Measurements from ENCODE around the gene HSBP1L1.

Gene HSBP1L1

DNA sequence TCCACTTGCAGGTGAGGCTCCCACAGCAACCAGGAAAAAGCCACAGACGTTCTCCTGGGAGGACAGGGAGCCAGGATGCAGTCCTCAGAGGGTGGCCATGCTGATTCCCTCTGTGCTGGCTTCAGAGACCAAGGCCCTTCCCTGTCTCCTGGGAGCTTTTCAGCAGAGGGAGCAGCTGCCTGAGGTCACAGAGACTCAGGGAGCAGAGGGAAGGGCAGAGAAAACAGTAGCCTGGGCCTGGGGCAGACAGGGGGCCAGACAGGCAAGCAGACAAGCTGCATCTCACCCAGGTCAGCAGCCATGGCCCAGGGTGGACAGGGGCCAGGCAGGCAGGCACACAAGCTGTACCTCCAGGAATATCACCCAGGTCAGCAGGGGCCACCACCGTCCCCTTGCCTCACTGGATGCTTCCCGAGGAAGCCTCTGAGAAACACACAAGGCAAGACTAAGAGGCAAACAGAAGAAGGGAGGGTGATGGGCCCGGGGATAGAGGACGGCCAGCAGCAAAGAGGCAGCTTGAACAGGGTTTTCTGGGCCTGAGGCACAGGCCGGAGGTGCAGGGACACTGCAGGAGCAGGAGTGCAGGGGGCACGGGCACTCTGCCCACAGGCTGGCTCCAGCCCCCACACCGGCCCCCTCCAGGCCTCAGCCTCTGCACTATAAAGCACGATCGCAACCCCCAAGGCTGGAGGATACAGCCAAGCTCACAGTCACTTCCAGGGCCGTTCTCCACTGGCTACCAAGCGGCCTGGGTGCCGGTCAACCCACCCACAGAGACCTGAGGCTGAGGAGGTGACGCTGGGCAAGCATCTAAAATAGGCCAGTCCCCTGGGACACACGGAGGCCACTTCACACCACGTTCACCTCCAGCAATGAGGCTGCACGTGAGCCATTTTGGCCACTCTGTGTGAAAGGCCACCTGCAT is 19.1 kb upstream of the HSBP1L1 start:
- no peak for DNase-seq (ENCODE audit: low read depth)

GRCh38 chr18:79947054-79947755 is 17.2 kb upstream of the HSBP1L1 start:
- peak; percentile 40 for DNase-seq (ENCODE audit: low read depth)

- no peak for DNase-seq (ENCODE audit: low read depth)
Measured at GRCh38 chr18:79947881-79948610, 16.4 kb upstream of the HSBP1L1 start.

DNA sequence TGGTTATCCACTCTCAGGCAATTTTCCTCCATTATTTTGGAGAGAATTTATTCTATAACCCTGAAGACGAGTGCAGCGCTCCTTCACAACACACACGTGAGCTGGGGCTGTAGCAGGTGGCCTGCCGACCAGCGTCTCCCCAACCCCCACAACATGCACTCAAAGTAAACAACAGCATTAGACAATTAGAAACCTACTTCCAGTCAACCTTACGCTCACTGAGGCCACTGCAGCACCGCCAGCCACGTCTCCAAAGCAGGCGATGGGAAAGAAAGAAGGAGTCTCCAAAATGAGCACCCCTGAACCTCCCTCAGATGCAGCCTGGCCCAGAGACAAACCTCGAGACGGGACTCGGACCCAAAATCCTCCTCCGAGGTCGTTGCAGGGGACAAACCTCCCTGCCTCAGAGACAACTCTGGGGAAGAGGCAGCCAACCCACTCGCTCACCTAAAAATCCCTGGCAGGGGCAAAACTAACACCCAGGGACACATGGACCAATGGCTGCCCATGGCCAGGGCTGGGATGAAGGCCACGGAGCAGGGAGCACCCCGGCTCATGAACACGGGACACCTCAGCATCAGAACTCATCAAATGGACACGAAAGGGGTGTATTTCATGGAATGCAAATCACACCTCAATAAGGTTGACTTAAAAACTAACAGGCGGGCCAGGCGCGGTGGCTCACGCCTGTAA is 15.6 kb upstream of the HSBP1L1 start:
- DNase-seq (ENCODE audit: low read depth): no peak

DNA sequence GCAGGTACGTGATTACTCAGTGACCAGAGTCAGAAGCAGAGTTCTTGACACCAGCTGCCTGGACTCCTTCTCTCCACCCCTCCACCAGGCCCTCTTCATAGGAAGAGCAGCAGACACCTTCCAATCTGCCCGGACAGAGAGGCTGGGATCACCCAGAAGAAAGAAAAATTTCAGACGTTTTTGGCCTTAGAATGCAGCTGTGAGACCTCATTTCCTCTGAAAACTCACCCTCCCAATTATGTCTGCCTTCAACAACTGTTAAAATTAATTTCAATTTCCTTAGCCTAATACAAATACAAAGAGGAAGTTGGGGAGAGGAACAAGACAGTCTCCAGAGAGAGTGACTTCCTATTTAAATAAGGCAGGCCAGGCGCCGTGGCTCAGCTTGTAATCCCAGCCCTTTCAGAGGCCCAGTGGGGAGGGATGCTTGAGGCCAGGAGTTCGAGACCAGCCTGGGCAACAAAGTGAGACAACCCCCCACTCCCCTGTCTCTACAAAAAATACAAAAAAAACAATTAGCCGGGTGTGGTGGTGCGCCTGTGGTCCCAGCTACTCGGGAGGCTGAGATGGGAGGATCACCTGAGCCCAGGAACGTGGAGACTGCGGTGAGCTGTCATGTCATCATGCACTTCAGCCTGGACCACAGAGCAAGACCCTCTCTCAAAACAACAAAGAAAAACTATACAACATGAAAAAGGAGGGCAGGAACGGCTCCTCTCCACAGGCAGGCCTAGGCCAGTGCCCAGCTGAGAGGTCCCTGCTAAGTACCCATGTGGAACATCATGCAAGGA is 14.6 kb upstream of the HSBP1L1 start:
- no peak for DNase-seq (ENCODE audit: low read depth)

DNA sequence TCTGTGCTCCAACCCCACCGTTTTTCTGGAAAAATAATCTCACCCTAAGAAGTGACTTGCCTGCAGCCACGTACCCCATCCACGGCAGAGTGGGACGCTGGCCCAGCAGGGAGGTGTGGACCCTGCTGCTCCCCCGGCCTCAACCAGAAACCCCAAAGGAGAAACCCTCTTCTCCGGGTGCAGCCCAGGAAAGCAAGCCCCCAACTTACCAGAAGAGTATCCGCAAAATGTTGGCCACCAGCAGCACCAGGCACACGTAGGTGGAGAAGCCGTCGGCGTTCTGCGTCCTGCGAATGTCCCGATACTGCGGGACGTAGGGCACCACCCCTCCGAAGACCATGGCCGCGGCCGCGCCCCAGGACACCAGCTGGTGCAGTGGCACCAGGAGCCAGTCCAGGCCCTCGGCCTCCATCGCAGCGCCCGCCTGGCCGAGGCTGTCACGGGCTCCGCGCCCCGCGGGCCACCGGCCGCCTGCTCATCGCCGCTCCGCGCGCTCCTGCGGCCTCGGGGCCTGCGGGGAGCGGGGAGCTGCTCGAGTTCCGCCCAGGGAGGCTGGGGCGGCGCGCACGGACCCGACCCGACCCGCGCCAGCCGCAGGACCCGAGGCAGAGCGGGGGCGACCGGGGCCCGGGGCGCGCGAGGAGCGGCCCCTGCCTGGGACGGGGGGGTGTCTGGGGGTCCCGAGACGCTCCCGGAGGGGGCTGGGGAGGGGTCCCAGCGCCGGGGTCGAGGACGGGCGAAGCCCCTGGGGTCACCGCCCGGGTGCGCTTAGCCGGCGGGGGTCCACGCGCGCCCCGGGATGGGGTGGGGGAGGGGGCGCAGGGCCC is 13.7 kb upstream of the HSBP1L1 start:
- peak; percentile 49 for DNase-seq (ENCODE audit: low read depth)

DNA sequence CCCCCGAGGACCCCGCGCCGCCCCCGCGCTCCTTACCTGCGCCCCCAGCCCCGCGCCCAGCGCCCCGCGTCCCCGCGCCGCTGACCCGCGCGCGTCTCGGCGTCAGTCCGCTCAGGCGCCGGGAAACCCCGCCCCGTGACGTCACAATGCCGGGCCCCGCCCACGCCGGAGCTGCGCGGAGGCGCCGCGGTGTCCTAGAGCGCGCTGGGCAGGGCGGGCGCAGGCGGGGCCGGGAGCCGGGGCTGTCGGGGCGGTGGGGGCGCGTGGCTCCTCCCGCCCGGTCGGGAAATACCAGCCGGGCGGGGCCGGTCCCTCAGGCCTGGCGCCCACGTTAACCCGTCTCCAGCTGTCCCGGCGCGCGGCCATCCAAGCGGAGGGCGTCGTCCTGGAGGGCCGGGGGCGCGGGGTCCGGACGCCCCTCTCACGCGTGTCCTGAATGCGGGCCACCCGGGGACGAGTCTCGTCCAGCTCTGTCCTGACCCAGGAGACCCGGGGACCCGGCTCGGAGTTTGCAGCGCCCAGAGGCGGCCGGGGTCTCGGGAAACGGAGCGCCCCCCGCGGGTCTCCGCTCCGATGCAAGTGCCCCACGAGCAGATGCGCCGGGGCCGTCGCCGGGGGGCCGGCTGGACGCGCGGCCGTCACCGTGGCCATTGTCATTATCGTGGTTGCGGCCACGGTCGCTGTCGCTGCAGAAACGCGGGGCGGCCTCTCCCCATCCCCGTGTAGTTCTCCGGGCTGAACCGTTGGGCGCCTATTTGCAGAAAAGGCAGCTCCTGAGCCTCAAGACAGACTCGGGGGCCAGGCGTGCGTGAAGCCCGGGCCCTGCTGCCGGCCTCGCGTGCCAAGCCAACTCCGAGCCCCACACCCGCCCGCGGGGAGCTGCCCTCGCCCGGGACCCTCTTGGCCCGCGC is 12.6 kb upstream of the HSBP1L1 start, which contains the start of gene SLC66A2:
TSS of gene SLC66A2 (minus strand) at position 109 of the 911 bp plus-strand sequence. CDS start 727 bp downstream, outside the sequence.
- DNase-seq (ENCODE audit: low read depth): peak; percentile 86

- DNase-seq (ENCODE audit: low read depth): no peak
Measured at GRCh38 chr18:79952456-79952995, 11.9 kb upstream of the HSBP1L1 start.

GRCh38 chr18:79952996-79953559 is 11.4 kb upstream of the HSBP1L1 start:
- no peak for DNase-seq (ENCODE audit: low read depth)

- no peak for DNase-seq (ENCODE audit: low read depth)
Measured at GRCh38 chr18:79953971-79954651, 10.3 kb upstream of the HSBP1L1 start.

- no peak for DNase-seq (ENCODE audit: low read depth)
Measured at GRCh38 chr18:79954791-79955190, 9.7 kb upstream of the HSBP1L1 start.

- no peak for DNase-seq (ENCODE audit: low read depth)
Measured at GRCh38 chr18:79955302-79956075, 9.0 kb upstream of the HSBP1L1 start.

GRCh38 chr18:79956276-79956675 is 8.2 kb upstream of the HSBP1L1 start:
- no peak for DNase-seq (ENCODE audit: low read depth)

GRCh38 chr18:79958981-79959380 is 5.5 kb upstream of the HSBP1L1 start:
- DNase-seq (ENCODE audit: low read depth): no peak

DNA sequence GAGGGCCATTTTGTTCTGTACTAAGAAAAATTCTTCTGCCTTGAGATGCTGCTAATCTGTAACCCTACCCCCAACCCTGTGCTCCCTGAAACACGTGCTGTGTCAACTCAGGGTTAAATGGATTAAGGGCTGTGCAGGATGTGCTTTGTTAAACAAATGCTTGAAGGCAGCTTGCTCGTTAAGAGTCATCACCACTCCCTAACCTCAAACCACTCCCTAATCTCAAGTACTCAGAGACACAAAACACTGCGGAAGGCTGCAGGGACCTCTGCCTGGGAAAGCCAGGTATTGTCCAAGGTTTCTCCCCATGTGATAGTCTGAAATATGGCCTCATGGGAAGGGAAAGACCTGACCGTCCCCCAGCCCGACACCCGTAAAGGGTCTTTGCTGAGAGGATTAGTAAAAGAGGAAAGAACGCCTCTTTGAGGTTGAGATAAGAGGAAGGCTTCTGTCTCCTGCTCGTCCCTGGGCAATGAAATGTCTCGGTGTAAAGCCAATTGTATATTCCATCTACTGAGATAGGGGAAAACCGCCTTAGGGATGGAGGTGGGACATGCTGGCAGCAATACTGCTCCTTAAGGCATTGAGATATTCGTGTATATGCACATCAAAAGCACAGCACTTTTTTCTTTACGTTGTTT is 4.2 kb upstream of the HSBP1L1 start:
- peak; percentile 60 for DNase-seq (ENCODE audit: low read depth)

DNA sequence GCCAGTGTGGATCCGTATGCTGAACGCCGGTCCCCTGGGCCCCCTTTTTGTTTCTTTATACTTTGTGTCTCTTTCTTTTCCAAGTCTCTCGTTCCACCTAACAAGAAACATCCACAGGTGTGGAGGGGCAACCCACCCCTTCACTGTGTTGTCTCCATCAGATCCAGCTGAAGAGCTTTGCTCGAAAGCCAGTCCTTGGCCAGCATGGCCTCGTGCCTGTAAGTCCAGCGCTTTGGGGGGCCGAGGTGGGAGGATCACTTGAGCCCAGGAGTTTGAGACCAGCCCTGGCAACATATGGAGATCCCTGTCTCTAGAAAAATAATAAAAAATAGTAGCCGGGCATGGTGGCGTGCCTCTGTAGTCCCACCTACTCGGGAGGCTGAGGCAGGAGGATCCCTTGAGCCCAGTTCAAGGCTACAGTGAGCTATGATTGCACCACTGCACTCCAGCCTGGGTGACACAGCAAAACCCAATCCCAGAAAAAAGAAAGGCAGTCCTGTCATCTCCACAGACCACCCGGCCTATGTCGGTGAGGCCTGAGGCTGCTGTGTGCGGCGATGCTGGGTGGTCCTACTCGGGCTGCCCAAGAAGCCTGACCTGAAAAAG is 3.4 kb upstream of the HSBP1L1 start:
- no peak for DNase-seq (ENCODE audit: low read depth)

All from EH (cell line).